H1 (cell line): ENCODE measurements around the gene ROR1. TPM values are rescaled to one million over a fixed set of nuclear protein-coding genes. Genes with fewer than 3 reads are reported as not detected.

Experiments used
- CTCF ChIA-PET: fragments of 300-600 bp; sonication (Branson Sonifier 250); formaldehyde crosslinking; loops from one replicate; lab custom pipeline; 2021; ENCODE audit not compliant: partially characterized antibody; lab: Charles Lee
- POLR2A ChIA-PET: fragments of 300-600 bp; sonication (Branson Sonifier 250); formaldehyde crosslinking; loops from one replicate; lab custom pipeline; 2021; ENCODE audit warnings: inconsistent platforms; ENCODE audit not compliant: partially characterized antibody; lab: Charles Lee
- DNase-seq, 2 experiments: peaks; one replicate each; pipeline versions ENCODE4 v3.0.0 to v3.0.0-alpha.2; 2010 to 2022; ENCODE audit warnings: low spot score in 2 of 2, low read depth in 1 of 2, mixed read lengths in 1 of 2
- FAIRE-seq: peaks from 2 replicates; lab custom pipeline; 2011; peaks lifted over from hg19 to GRCh38; lab: Jason Lieb, UNC
- H2AFZ ChIP-seq: 2 replicates; pipeline ENCODE4 v1.8.1; 2012; ENCODE audit warnings: low read length, inconsistent platforms
- H2AK5ac ChIP-seq: 2 replicates; pipeline ENCODE4 v1.6.1; 2013; ENCODE audit warnings: low read depth, low read length
- H2BK120ac ChIP-seq: replicated peaks from 2 replicates; pipeline ENCODE3; 2013; ENCODE audit warnings: low read depth, low read length, inconsistent platforms
- H2BK12ac ChIP-seq: 2 replicates; pipeline ENCODE4 v1.6.1; 2013; ENCODE audit warnings: low read depth, low read length
- H2BK15ac ChIP-seq: 2 replicates; pipeline ENCODE4 v1.6.1; 2013; ENCODE audit warnings: low read length
- H2BK20ac ChIP-seq: 2 replicates; pipeline ENCODE4 v1.6.1; 2013; ENCODE audit warnings: low read length
- H2BK5ac ChIP-seq: 2 replicates; pipeline ENCODE4 v1.6.1; 2013; ENCODE audit warnings: low read depth, low read length
- H3K14ac ChIP-seq: 2 replicates; pipeline ENCODE4 v1.6.1; 2013; ENCODE audit warnings: inconsistent platforms; ENCODE audit not compliant: insufficient read length
- H3K18ac ChIP-seq: 2 replicates; pipeline ENCODE4 v1.6.1; 2013; ENCODE audit warnings: low read length; ENCODE audit errors: extremely low read depth
- H3K23ac ChIP-seq: 2 replicates; pipeline ENCODE4 v1.6.1; 2013; ENCODE audit warnings: inconsistent platforms; ENCODE audit not compliant: insufficient read length
- H3K23me2 ChIP-seq: 2 replicates; pipeline ENCODE4 v1.6.1; 2013; ENCODE audit warnings: low read depth, low read length
- H3K27ac ChIP-seq: 2 replicates; pipeline ENCODE4 v1.6.1; 2011; ENCODE audit warnings: low read depth, low read length, inconsistent platforms
- H3K27me3 ChIP-seq, 4 experiments: replicated peaks in 1 of 4; 1 replicate in 1 of 4; 2 replicates in 3 of 4; pipeline versions ENCODE4 v1.6.1 to v1.8.1; 2011 to 2013; ENCODE audit warnings: low read length in 3 of 4, mild to moderate bottlenecking in 3 of 4, inconsistent platforms in 2 of 4, mixed read lengths in 2 of 4, moderate library complexity in 1 of 4; ENCODE audit not compliant: control insufficient read depth in 3 of 4, insufficient read depth in 3 of 4; ENCODE audit errors: extremely low read depth in 1 of 4
- H3K36me3 ChIP-seq, 4 experiments: 2 replicates each; pipeline versions ENCODE4 v1.6.1 to v1.8.1; 2011 to 2013; ENCODE audit warnings: mild to moderate bottlenecking in 4 of 4, low read length in 3 of 4, moderate library complexity in 2 of 4, control low read depth in 1 of 4, inconsistent platforms in 1 of 4; ENCODE audit not compliant: insufficient read depth in 4 of 4, control insufficient read depth in 2 of 4
- H3K4ac ChIP-seq: replicated peaks from 2 replicates; pipeline ENCODE3; 2013; ENCODE audit warnings: low read length, low read depth, mixed read lengths, inconsistent platforms; ENCODE audit not compliant: insufficient read length
- H3K4me1 ChIP-seq, 4 experiments: replicated peaks in 1 of 4; 1 replicate in 1 of 4; 2 replicates in 3 of 4; pipeline versions ENCODE4 v1.6.1 to v1.8.1; 2011 to 2013; ENCODE audit warnings: low read length in 3 of 4, inconsistent platforms in 2 of 4, mixed read lengths in 1 of 4; ENCODE audit not compliant: insufficient read depth in 4 of 4, control insufficient read depth in 3 of 4
- H3K4me2 ChIP-seq, 2 experiments: 2 replicates each; pipeline versions ENCODE4 v1.6.1 to v1.8.1; 2011 to 2013; ENCODE audit warnings: low read depth in 2 of 2, low read length in 2 of 2, control low read depth in 1 of 2, inconsistent platforms in 1 of 2, mild to moderate bottlenecking in 1 of 2; ENCODE audit not compliant: insufficient read depth in 1 of 2
- H3K4me3 ChIP-seq, 4 experiments: fragments of 200-600, 300-600 bp in 1 of 4; sonication (generic), shearing (Covaris generic), sonication (Bioruptor Twin) in 1 of 4; 2 replicates each; pipeline versions ENCODE4 v1.5.1 to v1.8.1; 2011 to 2016; ENCODE audit warnings: low read length in 4 of 4, low read depth in 3 of 4, control low read depth in 2 of 4, inconsistent platforms in 2 of 4, mild to moderate bottlenecking in 2 of 4, mixed read lengths in 1 of 4, moderate library complexity in 1 of 4; ENCODE audit not compliant: insufficient read depth in 2 of 4; ENCODE audit errors: extremely low read depth in 1 of 4
- H3K56ac ChIP-seq: replicated peaks from 2 replicates; pipeline ENCODE3; 2013; ENCODE audit warnings: low read depth, mild to moderate bottlenecking, mixed read lengths, low read length, inconsistent platforms; ENCODE audit not compliant: insufficient read length
- H3K79me1 ChIP-seq: 2 replicates; pipeline ENCODE4 v1.6.1; 2013; ENCODE audit warnings: low read depth, low read length, control low read depth
- H3K79me2 ChIP-seq, 2 experiments: 2 replicates each; pipeline versions ENCODE4 v1.6.1 to v1.8.1; 2012 to 2013; ENCODE audit warnings: low read length in 2 of 2, mild to moderate bottlenecking in 2 of 2, inconsistent platforms in 1 of 2; ENCODE audit not compliant: insufficient read depth in 2 of 2, control insufficient read depth in 1 of 2
- H3K9ac ChIP-seq, 4 experiments: replicated peaks in 1 of 4; 1 replicate in 1 of 4; 2 replicates in 3 of 4; pipeline versions ENCODE4 v1.6.1 to v1.8.1; 2011 to 2013; ENCODE audit warnings: low read depth in 3 of 4, low read length in 3 of 4, control low read depth in 2 of 4, mild to moderate bottlenecking in 2 of 4, moderate library complexity in 2 of 4, inconsistent platforms in 1 of 4; ENCODE audit errors: extremely low read depth in 1 of 4
- H3K9me3 ChIP-seq, 2 experiments: 2 replicates each; pipeline versions ENCODE4 v1.6.1 to v1.8.1; 2012 to 2013; ENCODE audit warnings: mild to moderate bottlenecking in 2 of 2, moderate library complexity in 2 of 2, control low read depth in 1 of 2, inconsistent platforms in 1 of 2, low read depth in 1 of 2, low read length in 1 of 2, mixed read lengths in 1 of 2; ENCODE audit not compliant: insufficient read depth in 2 of 2
- H4K20me1 ChIP-seq, 2 experiments: replicated peaks in 1 of 2; 2 replicates each; pipeline versions ENCODE3 to v1.8.1; 2011 to 2013; ENCODE audit warnings: inconsistent platforms in 2 of 2, low read length in 2 of 2, mild to moderate bottlenecking in 1 of 2; ENCODE audit not compliant: insufficient read depth in 2 of 2, control insufficient read depth in 1 of 2
- H4K5ac ChIP-seq: 2 replicates; pipeline ENCODE4 v1.6.1; 2013; ENCODE audit warnings: low read length, low read depth, mixed read lengths, inconsistent platforms; ENCODE audit not compliant: insufficient read length
- H4K8ac ChIP-seq: 2 replicates; pipeline ENCODE4 v1.8.0; 2013; ENCODE audit warnings: mild to moderate bottlenecking, moderate library complexity, low read length, inconsistent platforms; ENCODE audit not compliant: insufficient read depth; ENCODE audit errors: extremely low read depth
- H4K91ac ChIP-seq: replicated peaks from 2 replicates; pipeline ENCODE3; 2013; ENCODE audit warnings: low read length, mixed read lengths, inconsistent platforms; ENCODE audit not compliant: insufficient read length
- ATF3 ChIP-seq: IDR thresholded peaks from 2 replicates; pipeline ENCODE4 v1.6.1; 2011; ENCODE audit warnings: low read depth, mild to moderate bottlenecking, low read length; ENCODE audit not compliant: insufficient read depth
- BCL11A ChIP-seq, 2 experiments: IDR thresholded peaks; one replicate each; pipeline ENCODE4 v1.6.1; 2011; ENCODE audit warnings: low read depth in 2 of 2, low read length in 2 of 2, mild to moderate bottlenecking in 2 of 2
- CBX5 ChIP-seq: fragments of 300-800, 300-1000 bp; sonication (generic); IDR thresholded peaks from 2 replicates; pipeline ENCODE4 v1.7.1; 2016; ENCODE audit warnings: antibody characterized with exemption, low read length, low read depth
- CREB1 ChIP-seq: IDR thresholded peaks from 2 replicates; pipeline ENCODE4 v1.6.1; 2012; ENCODE audit warnings: inconsistent platforms
- GABPA ChIP-seq: IDR thresholded peaks from 2 replicates; pipeline ENCODE4 v1.6.1; 2011; ENCODE audit warnings: mild to moderate bottlenecking, low read length, moderate library complexity, borderline replicate concordance; ENCODE audit not compliant: insufficient read depth
- JUND ChIP-seq: IDR thresholded peaks from 2 replicates; pipeline ENCODE4 v1.6.1; 2011; ENCODE audit warnings: mild to moderate bottlenecking, improper control_type of control experiment, low read length
- MAX ChIP-seq: IDR thresholded peaks from 2 replicates; pipeline ENCODE4 v1.6.1; 2012; ENCODE audit warnings: inconsistent platforms
- NRF1 ChIP-seq: IDR thresholded peaks from 2 replicates; pipeline ENCODE4 v1.6.1; 2011; ENCODE audit warnings: mild to moderate bottlenecking, low read depth, low read length, improper control_type of control experiment
- POLR2AphosphoS5 ChIP-seq: IDR thresholded peaks from 2 replicates; pipeline ENCODE4 v1.6.1; 2011; ENCODE audit warnings: low read depth, low read length
- RFX5 ChIP-seq: IDR thresholded peaks from 2 replicates; pipeline ENCODE4 v1.6.1; 2011; ENCODE audit warnings: low read depth, low read length, improper control_type of control experiment, borderline replicate concordance
- SIRT6 ChIP-seq: IDR thresholded peaks from one replicate; pipeline ENCODE4 v1.7.1; 2012; ENCODE audit warnings: low read length, inconsistent platforms
- SP1 ChIP-seq: IDR thresholded peaks from 2 replicates; pipeline ENCODE4 v1.6.1; 2011; ENCODE audit warnings: low read depth, low read length
- TAF7 ChIP-seq: optimal IDR thresholded peaks from 2 replicates; pipeline ENCODE3; 2011; ENCODE audit warnings: low read depth, mild to moderate bottlenecking, inconsistent platforms, low read length, moderate library complexity, borderline replicate concordance
- TBP ChIP-seq: IDR thresholded peaks from 2 replicates; pipeline ENCODE4 v1.6.1; 2011; ENCODE audit warnings: low read depth, low read length, improper control_type of control experiment
- ZNF274 ChIP-seq: IDR thresholded peaks from 2 replicates; pipeline ENCODE4 v1.7.0; 2012; ENCODE audit warnings: low read length, borderline replicate concordance; ENCODE audit errors: extremely low read depth
- WGBS, 2 experiments: shearing (Covaris generic) in 1 of 2; methylation state at CpG; one replicate each; pipeline versions ENCODE4 v1.1.6 to v1.1.7; 2013 to 2015; ENCODE audit warnings: low lambda C conversion rate in 2 of 2, mixed read lengths in 2 of 2, inconsistent platforms in 1 of 2, low coverage in 1 of 2, missing lambda C conversion rate in 1 of 2; ENCODE audit not compliant: insufficient replicate concordance in 2 of 2, insufficient coverage in 1 of 2, insufficient read length in 1 of 2; ENCODE audit errors: extremely low coverage in 1 of 2, missing lambda C conversion rate in 1 of 2; 5-methylcytosine and 5-hydroxymethylcytosine counted together
- polyA plus RNA-seq, 7 experiments: library from polyadenylated mRNA; depleted of rRNA in 3 of 7; stranded (reverse) in 5 of 7; unstranded in 2 of 7; fragments of >200 nt in 5 of 7; fragments of 200-250 nt in 2 of 7; gene quantifications; 1 replicate in 5 of 7; 2 replicates in 1 of 7; 4 replicates in 1 of 7; pipeline versions ENCODE4 v1.2.1 to v1.2.3, GENCODE V29; 2011 to 2013; ENCODE audit warnings: missing spikeins in 2 of 7, mixed read lengths in 2 of 7
- total RNA-seq: library from RNA; stranded (reverse); fragmentation: NEBNext Ultra II Directional; extraction: Animal tissue kit (Norgen Biotek cat#: 25700); gene quantifications from 2 replicates; pipeline ENCODE4 v1.2.1, GENCODE V29; 2021

The ROR1 gene
- total and polyA plus RNA-seq, 2 of the 8 experiments (the other 6 are each of a cell fraction or from before 2014, with no cell fraction given) = 33.6 to 73.6 TPM

- no peak for DNase-seq
- H3K4me3 ChIP-seq = no peak overlapping the region
- peaks cover 0 to 12% of the 10 kb centered on the region in 2 experiments; a peak in 2 of 4 replicates for H3K79me2 ChIP-seq
- no peak overlapping the region for H3K4ac ChIP-seq
- no peak overlapping the region for H4K8ac ChIP-seq
- ChIA-PET POLR2A (interaction anchor here (1.0 to 1.2 kb wide), 2 partner anchors 14 to 27 kb away, joined by 3 to 4 read pairs; no protein-coding TSS in a partner anchor), CTCF (interaction anchor here (0.9 to 1.7 kb wide), 3 partner anchors 11 to 393 kb away, joined by 3 to 4 read pairs (median 4); no protein-coding TSS in a partner anchor)
- H4K91ac ChIP-seq = no peak overlapping the region
- H3K23me2 ChIP-seq = no peaks in the 10 kb centered on the region
- no peak overlapping the region for H3K4me2 ChIP-seq
- TF ChIP-seq RFX5 = no peak
- no peak for TF ChIP-seq POLR2AphosphoS5
- TF ChIP-seq CREB1 = no peak
- TF ChIP-seq ATF3 = no peak
- no peak for TF ChIP-seq JUND
- no peak for TF ChIP-seq TBP
- TF ChIP-seq ZNF274 = no peak
- TF ChIP-seq GABPA = no peak
- TF ChIP-seq TAF7 = no peak
- no peak for TF ChIP-seq MAX
- TF ChIP-seq SP1 = no peak
- TF ChIP-seq NRF1 = no peak
- TF ChIP-seq BCL11A (IDR thresholded peaks at IDR 0.05; ENCODE audit: low read depth in 2 of 2, low read length in 2 of 2) = no peak
- TF ChIP-seq CBX5 = no peak
- no peak for TF ChIP-seq SIRT6
- no peak overlapping the region for H2AFZ ChIP-seq
- no peak overlapping the region for H3K14ac ChIP-seq
- no peak overlapping the region for H2BK15ac ChIP-seq
- H2BK5ac ChIP-seq = no peak overlapping the region
- H3K23ac ChIP-seq = no peak overlapping the region
- FAIRE-seq = no peak
- H2BK120ac ChIP-seq = no peak overlapping the region
- H3K9me3 ChIP-seq = no peaks in the 10 kb centered on the region
- 85% methylated on average over 2 of the region's 2 CpGs; no CpG with 5 or more reads in 1 of the 2 experiments for WGBS, 2 experiments
- H4K20me1 ChIP-seq = peaks cover 0 to 6% of the 10 kb centered on the region in 2 experiments
- no peak overlapping the region for H2BK20ac ChIP-seq
- H3K9ac ChIP-seq = no peak overlapping the region
- no peak overlapping the region for H2AK5ac ChIP-seq
- H3K79me1 ChIP-seq = no peaks in the 10 kb centered on the region; the same call in 1 of the 2 replicates
- no peak overlapping the region for H3K18ac ChIP-seq
- H3K56ac ChIP-seq = no peak overlapping the region
- no peaks in the 10 kb centered on the region for H3K36me3 ChIP-seq
- H3K27me3 ChIP-seq = no peaks in the 10 kb centered on the region
- H3K27ac ChIP-seq = no peak overlapping the region
- H2BK12ac ChIP-seq = no peak overlapping the region
- H3K4me1 ChIP-seq = no peaks in the 10 kb centered on the region; a peak in 1 of 7 replicates
- H4K5ac ChIP-seq = no peak overlapping the region
These were observed 310.6 kb downstream of the ROR1 start for GRCh38 chr1:64084451-64084850.
